Measurements from ENCODE around the gene PIP5K1C.

The PIP5K1C gene

DNA sequence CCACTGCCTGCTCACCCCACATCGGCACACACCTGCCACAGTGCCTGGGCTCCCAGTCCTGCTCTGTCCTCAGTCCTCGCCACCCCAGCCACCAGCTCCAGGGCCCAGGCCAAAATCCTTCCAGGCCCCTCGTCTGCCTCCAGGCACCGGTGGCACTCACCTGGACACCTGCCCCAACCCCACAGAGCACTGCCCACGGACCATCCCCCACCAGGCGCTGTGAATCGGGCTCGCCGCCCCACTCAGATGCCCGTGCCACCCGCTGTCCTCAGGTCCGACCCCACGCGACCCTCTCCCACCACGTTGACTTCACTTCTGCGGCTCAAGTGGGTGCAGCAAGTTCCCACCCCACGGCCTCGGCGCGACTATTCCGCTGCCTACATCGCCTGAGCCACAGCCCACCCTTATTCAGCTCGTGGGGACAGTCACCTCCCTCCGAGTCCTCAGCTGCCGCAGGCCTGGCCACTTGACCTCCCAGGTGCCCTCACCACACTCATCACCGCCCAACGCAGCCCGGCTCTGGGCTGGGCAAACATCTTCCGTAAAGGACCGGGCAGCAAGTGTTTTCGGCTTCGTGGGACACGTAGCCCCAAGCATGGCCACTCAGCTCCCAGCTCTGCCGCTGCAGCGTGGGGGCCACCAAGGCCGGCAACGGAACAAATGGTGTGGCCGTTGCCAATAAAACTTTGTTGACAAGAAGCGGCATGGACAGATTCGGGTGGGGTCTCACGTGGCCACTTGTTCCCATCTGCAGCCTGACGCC is 5.7 kb downstream of the PIP5K1C start:
- DNase-seq (ENCODE audit: low read depth in 2 of 2, low spot score in 1 of 2): no peak

DNA sequence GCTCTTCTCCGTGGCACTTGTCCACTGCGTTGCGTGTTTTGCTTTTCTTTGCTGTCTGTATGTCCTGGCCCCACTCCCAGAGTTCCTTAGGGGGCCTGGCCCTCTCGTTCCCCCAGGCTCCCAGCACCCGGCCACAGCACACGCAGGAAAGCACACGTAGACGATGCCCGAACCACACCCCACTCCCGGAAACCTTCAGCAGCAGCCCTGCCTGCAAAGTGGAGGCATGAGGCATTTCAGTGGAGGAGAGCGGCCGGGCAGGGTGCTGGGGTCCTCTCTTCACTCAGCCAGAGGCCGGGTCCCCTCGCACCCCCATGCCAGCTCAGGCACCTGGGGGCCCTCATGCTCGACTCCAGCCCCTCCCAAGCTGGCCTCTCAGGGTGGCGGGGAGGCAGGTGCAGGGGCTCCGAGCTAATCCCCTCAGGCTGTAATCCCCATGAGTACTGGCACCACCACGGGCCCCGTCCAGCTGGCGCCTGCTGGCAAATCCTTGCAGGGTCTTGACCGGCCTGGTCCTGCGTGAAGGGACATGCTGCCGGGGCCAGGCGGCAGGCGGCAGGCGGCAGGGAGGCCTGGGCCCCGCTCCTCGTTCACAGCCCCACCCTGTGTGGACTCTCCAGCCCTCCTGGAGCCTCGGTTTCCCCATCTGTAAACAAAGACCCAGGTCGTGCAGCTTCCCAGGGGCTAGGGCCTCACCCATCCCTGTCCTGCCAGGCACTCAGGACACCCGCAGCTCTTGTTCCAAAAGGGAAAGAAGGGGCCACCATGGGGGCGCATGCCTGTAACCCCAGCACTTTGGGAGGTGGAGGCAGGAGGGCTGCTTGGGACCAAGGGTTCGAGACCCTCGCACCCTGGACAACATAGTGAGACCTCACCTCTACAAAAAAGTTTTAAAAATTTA is 7.0 kb downstream of the PIP5K1C start:
- no peak for DNase-seq (ENCODE audit: low read depth in 2 of 2, low spot score in 1 of 2)

DNA sequence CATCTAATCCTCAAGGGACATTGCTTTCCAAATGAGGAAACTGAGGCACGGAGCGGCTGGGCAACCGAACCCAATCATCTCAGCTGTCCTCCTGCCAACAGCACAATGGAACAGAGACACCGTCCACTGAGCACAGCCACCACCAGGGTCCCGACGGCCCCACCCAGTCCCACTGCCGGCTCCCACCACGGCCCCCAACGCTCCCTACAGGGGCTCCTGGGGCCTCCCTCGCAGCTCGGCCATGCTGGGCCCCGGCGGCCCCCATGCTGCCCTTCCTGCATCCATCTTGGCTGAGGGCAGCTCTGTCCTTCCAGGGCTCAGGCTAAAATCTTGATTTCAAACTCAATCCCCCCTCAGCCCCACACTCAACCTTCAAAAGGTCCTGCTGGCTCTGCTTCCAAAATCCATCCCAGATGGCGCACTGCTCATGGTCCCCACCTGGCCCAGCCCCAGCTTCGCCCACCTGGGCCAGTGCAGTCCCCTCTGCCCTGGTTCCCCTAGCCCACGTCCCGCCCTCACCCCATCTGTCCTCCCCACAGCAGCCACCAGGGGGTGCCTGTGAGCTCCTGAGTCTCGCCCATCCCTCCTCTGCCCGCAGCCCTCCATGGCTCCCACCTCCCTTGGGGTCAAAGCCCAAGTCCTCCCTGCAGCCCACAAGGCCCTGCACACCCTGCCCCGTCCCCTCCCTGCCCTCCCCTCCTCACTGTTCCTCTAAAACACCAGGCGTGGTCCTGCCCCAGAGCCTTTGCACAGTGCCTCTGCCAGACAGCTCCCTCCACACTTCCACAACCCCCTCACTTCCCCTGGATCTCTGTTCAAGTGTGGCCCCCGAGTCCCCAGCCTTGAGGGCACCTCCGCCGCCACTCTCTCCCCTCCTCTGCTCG is 7.9 kb downstream of the PIP5K1C start:
- peak in 1 of 2 donors; percentile 31 for DNase-seq (ENCODE audit: low read depth in 2 of 2, low spot score in 1 of 2)

DNA sequence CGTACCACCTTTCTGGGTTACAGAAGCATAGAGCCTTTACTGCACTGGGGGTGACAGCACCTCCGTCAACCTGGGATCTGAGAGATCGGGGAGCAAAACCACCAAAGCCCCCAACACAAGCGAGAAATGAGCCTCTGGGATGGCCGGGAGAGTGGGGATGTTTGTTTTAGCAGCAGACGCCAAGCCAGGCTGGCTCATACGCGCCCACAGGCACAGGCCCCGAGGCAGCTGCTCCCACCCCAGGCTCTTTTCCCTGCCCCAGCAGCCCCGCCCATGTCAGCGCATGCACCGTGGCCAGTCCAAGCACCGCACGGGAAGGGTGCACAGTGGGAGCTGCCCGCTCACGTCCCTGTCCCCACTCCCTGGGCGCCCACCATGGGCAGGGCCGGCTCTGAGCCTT is 8.5 kb downstream of the PIP5K1C start:
- DNase-seq (ENCODE audit: low read depth in 2 of 2, low spot score in 1 of 2): no peak

DNA sequence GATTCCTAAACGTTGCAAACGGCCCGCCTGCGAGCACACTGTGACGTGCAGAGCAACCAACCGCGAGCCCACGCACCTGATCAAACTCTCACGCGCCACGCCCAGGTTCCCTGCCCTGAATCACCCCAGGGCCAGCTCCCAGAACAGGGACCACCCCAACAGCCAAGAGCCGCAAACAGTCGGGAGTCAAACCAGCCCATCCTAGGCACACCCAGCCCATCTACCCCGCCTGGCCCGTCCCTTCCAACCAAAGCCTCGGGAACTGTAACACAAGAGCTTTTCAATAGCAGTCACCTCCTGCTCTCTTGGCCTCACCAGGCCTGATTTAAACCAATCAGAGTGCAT is 8.9 kb downstream of the PIP5K1C start:
- no peak for DNase-seq (ENCODE audit: low read depth in 2 of 2, low spot score in 1 of 2)

DNA sequence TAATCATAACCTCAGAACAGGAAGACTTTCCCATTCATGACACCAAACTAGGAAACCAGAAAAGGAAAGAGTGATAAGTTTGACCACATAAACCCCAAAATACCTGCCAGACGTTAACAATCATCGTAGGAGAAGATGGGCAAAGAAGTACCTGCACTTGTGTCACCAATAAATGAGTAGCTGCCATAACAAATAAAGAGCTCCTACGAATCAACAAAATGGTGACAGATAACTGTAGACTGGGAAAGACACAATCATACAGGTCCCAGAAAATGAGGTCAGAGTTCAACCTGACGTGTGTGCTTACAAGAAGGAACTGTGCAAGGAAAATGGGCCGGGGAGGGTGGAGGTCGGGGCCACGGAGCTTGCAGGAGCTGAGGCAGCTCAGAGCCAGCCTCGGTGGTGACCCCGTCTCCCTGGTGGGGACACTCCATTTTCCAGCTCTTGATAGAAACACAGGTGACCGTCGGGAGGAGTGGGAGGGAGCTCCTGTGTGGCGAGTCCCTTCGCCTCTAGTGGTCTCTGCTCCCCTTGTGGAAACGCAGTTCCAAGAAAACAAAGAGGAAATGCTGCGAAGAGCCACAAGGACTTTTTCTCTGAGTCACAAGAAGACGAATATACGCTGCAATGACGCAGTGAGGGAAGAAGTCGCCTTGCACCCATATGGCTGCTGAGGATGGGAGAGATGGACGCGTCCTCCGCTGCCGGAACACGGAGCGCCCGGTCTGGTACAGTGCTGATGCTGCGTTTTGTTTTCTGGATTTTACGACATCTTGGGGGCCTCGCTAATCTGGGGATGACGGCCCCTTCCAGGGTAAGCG is 9.5 kb downstream of the PIP5K1C start:
- no peak for DNase-seq (ENCODE audit: low read depth in 2 of 2, low spot score in 1 of 2)

DNA sequence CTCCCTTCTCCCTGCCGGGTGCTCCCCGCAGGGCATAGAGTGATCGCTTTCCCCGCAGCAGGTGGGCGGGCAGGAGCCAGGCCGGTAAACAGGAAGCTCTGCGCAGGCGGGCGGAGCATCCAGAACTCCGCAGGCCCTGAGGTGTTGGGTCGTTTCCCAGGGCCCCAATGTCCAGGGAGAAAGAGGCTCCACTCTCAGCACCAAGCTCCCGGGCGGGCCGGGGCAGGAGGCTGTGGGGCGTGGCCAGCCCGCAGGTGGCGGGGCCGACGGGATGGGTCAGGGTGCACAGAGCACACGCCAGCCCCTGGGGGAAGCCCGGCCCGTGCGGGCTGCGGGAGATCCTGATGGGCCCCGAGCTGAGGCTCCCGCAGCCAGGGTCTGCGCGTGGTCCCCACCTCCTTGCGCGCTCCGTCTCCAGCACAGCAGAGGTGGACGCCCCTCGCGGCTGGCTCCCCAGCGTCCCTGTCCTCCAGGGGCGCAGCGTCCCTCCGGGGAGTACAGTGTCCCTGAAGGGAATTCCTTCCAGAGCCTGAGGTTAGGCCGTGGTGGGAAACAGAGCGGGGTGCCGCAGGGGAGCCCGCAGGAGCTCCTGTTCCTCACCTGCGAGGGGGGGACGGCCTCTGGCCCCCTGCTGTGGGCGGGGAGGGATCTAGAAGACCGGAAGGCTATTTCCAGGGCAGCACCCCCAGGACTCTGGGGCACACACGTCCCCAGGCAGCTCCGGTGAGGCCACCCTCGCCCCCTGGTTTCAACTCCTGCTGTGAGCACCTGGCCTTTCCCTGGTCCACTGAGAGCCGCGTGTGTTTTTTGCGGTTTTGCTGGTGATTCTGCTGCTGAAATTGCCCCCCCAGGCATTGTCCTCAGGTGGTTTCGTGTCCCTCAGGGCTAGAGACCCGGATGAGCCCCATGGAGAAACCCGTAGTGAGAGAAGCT is 12.2 kb downstream of the PIP5K1C start:
- no peak for DNase-seq (ENCODE audit: low read depth in 2 of 2, low spot score in 1 of 2)

DNA sequence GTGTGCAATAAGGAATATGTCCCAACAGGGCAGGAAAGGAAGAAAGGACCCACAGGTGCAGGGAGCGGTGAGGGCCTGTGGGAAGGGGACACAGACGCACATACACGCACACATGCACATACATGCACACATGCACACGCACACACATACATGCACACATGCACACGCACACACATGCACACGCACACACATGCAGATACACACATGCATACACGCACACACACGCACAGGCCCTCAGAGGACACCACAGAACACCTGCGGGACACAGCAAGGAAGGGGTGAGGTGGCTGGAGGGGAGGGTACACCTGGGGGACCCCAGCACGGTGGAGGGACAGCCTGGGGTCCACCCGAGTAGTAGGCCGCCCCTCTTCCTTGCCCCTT is 12.9 kb downstream of the PIP5K1C start:
- DNase-seq (ENCODE audit: low read depth in 2 of 2, low spot score in 1 of 2): no peak

DNA sequence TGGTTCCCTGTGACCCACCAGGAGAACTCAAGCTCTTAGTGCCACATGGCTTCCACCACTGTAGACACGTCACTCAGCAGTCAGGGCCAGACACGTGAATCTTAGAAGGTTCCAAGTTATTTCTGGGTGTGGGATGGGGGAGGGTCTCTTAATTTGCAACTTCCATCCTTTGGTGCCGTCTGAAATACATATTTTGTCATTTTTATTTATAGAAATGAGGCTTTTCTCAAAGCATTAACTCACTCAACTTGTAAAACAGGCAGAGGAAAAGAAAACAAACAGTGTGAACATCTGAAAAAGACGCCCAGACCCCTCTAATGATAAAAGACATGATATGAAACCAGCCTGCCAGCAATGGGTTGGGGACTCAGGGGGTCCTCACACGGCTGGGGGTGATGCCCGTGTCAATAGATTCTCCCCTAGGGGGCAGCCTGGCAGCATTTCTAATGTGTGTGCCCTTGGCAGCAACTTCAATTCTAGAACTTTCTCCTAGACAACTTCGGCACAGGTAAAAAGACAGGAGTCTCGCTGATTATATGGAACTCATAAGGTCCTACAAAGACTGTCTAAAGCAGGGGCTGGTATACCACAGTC is 15.4 kb downstream of the PIP5K1C start:
- no peak for DNase-seq (ENCODE audit: low read depth in 2 of 2, low spot score in 1 of 2)

DNA sequence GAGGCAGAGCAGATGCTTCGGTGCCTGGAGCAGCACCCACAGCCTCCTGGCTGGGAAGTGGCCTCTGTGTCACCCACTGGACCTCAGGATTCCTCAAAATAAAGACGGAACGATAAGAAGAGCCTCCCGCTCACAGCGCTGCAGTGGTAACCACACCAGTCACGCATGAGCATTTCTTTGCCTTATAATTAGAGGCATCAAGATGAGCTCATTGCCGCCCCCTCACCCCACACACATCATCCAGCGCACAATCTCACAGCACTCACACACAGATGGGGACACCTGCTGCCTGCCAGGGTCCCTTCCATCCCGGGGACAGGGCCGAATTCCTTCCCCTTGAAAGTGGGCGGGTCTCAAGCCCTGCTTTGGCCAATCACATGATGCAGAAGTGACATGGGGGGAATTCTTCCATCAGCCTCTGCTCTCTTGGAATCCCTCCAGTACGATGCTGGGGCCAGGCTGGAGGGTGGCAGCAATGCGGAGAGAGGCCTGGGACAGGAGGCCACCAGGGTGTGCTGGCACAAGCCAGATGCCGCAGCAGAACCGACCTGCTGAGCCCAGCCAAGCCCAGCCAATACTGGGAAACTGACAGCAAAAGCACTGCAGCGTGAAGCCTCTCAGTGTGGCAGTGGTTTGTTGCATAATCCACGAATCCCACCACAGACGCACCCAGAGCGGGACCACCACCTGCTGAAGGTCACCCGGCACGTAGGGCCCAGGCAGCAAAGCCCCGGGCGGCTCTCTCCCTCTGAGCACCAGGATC is 16.0 kb downstream of the PIP5K1C start:
- no peak for DNase-seq (ENCODE audit: low read depth in 2 of 2, low spot score in 1 of 2)

DNA sequence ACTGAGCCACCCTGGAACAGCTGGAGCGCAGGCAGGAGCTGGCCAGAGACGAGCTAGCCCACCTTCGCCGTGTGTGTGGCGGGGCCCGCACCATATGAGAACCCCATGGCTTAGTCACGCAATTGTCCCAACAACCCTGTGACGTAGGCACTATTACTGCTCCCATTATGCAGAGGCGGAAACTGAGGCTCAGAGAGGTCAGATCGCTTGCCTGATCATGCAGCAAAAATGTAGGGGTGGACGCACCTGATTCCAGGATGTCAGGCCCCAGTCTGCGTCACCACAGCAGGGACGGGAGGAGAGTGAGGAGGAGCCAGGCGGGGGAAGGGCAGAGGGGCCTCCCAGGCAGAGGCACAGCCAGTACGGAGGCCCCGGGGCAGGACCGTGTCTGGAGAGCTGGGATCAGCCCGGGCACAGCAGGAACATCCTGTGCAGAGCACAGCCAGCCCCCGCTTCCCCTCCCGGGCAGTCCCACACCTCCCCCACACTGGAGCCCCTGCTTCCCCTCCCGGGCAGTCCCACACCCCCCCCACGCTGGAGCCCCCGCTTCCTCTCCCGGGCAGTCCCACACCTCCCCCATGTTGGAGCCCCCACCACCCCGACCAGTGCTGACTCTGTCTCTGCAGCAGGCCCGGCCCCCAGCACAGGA is 16.7 kb downstream of the PIP5K1C start:
- no peak for DNase-seq (ENCODE audit: low read depth in 2 of 2, low spot score in 1 of 2)

DNA sequence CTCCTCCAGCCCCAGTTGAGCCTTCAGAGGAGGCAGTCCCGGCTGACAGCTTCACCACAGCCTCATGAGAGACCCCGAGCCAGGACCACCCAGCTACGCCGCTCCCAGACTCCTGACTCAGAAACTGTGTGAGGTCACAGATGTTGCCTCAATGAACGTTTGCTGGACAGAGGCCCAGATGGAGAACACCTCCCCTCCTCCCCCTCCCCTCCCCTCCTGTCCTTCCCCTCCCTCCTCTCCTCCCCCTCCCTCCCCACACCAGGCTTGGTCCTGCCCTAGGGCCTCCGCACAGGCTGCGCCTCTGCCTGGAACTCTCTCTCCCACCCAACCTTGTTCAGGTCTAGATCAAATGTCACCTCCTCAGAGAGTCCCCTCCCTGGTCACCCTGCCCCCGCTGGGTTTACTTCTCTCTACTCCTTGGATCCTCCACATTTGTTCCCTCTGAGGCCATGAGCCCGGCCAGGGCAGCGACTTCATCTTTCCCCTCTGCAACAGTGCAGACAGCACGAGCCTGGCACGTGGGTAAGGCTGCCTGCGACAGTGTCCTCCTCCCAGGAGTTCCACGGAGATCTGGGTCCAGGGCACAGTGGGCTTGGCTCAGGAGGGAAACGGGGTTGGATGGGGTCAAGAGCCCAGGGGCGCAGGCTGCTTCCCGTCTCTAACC is 17.4 kb downstream of the PIP5K1C start:
- no peak for DNase-seq (ENCODE audit: low read depth in 2 of 2, low spot score in 1 of 2)

DNA sequence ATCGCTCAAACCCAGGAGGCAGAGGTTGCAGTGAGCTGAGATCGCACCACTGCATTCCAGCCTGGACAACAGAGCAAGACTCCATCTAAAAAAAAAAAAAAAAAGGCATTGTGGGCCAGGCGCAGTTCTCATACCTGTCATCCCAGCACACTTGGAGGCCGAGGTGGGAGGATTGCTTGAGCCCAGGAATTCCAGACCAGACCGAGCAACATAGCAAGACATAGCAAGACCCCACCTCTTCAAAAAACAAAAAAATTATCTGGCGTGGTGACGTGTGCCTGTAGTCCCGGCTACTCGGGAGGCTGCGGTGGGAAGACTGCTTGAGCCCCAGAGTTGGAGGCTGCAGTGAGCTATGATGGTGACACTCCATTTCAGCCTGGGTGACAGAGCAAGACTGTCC is 18.0 kb downstream of the PIP5K1C start:
- DNase-seq (ENCODE audit: low read depth in 2 of 2, low spot score in 1 of 2): no peak

DNA sequence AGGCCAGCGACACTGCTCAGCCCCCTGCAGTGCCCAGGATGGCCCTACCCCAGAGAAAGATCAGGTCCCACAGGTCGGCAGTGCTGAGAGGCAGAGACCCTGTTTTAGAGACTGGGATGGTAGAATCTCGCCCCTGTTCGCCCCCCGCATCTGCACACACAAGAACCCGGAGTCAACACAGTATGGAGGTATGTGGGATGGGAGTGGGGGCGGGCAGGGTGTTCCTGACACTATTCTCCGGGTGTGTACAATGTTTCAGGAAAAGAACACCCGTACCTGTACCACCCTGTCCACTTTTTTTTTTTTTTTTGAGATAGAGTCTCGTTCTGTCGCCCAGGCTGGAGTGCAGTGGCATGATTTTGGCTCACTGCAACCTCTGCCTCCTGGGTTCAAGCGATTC is 19.3 kb downstream of the PIP5K1C start:
- no peak for DNase-seq (ENCODE audit: low read depth in 2 of 2, low spot score in 1 of 2)

DNA sequence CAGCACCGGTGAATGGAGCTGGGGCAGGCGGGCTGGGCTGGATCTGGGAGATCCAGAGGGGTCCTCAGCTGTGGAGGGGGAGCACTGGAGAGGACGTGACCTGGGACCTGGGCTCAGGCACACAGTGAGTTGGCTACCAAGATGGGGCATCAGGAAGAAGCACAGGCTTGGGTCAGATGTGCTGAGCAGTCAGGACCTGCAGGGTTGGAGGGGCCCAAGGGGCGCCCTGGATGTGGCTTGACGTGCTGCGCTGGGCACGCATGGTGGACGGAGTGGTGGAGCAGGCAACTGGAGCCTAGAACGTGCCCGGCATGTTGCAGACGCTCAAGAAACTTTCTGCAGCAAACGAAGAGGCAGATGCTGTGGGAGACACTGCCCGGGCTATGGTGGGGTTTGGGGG is 20.7 kb downstream of the PIP5K1C start:
- no peak for DNase-seq (ENCODE audit: low read depth in 2 of 2, low spot score in 1 of 2)

DNA sequence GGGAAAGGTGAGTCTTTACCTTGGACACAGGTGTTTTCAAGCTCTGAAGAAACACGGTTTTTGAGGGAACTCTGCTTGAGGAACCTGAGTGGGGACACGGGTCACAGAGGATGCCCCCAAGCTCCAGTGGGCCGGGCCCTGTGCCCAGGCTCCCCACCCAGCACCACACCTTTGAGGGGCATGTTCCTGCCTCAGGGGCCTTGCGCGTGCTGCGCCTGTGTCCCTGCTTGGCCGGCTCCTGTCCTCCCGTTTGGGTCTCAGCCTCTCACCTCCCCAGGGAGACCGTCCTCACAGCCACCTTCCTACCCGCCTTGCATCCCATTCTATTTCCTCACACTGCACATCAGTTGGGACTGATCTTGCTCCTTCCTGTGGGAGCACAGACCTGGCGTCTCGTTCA is 21.1 kb downstream of the PIP5K1C start:
- DNase-seq (ENCODE audit: low read depth in 2 of 2, low spot score in 1 of 2): no peak

DNA sequence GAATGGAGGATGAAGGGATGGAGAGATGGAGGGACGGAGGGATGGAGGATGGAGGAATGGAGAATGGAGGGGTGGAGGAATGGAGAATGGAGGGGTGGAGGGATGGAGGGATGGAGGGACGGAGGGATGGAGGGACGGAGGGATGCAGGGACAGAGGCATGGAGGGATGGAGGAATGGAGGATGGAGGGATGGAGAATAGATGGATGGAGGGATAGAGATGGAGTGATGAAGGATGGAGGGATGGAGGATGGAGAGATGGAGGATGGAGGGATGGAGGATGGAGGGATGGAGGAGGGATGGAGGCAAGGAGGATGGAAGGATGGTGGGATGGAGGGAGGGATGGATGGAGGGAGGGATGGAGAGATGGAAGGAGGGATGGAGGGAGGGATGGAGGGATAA is 22.1 kb downstream of the PIP5K1C start:
- no peak for DNase-seq (ENCODE audit: low read depth in 2 of 2, low spot score in 1 of 2)
